Heart left ventricle (tissue), 16 donors: ENCODE data around the gene UVSSA. TPM values are rescaled to one million over a fixed set of nuclear protein-coding genes. Genes with fewer than 3 reads are reported as not detected.
"Not testable (repeated sequence)": the region's sequence is repeated elsewhere in the genome, so short reads cannot be mapped to it uniquely, and the experiment has no call there.

ENCODE experiments used
- ATAC-seq, 4 donors: fragments of 200-7000 bp; cut with Tn5 transposase; one replicate each; pipeline ENCODE4 v1.9.1; 2020 to 2022; ENCODE audit warnings: moderate library complexity in 4 of 4, mild to moderate bottlenecking in 3 of 4, moderate number of reproducible peaks in 1 of 4
- DNase-seq, 5 donors: peaks; one replicate each; pipeline ENCODE4 v3.0.0-alpha.2; 2020
- H3K27ac ChIP-seq, 12 donors: fragments of 200-600 bp; sonication (generic) in 4 of 12; one replicate each; pipeline versions ENCODE4 v1.5.0 to v1.8.0; 2016 to 2022; ENCODE audit warnings: mild to moderate bottlenecking in 2 of 12
- H3K27me3 ChIP-seq, 9 donors: fragments of 200-600 bp; sonication (generic) in 2 of 9; one replicate each; pipeline versions ENCODE4 v1.5.1 to v1.8.0; 2016 to 2022; ENCODE audit warnings: mild to moderate bottlenecking in 3 of 9
- H3K36me3 ChIP-seq, 9 donors: fragments of 200-600 bp; sonication (generic) in 2 of 9; one replicate each; pipeline versions ENCODE4 v1.5.0 to v1.8.0; 2018 to 2022; ENCODE audit warnings: mild to moderate bottlenecking in 2 of 9
- H3K4me1 ChIP-seq, 12 donors: fragments of 200-600 bp; sonication (generic) in 4 of 12; one replicate each; pipeline versions ENCODE4 v1.5.0 to v1.8.0; 2016 to 2022; ENCODE audit warnings: mild to moderate bottlenecking in 3 of 12
- H3K4me3 ChIP-seq, 12 donors: fragments of 200-600 bp; sonication (generic) in 4 of 12; one replicate each; pipeline versions ENCODE4 v1.5.0 to v1.8.0; 2017 to 2022; ENCODE audit warnings: mild to moderate bottlenecking in 9 of 12, moderate library complexity in 4 of 12
- H3K9me3 ChIP-seq, 12 donors: fragments of 200-600 bp; sonication (generic) in 4 of 12; one replicate each; pipeline versions ENCODE4 v1.5.0 to v1.8.0; 2016 to 2022; ENCODE audit warnings: mild to moderate bottlenecking in 1 of 12
- POLR2A ChIP-seq, 2 donors: fragments of 450-650 bp; IDR thresholded peaks; one replicate each; pipeline ENCODE4 v1.6.1; 2017; ENCODE audit warnings: antibody characterized with exemption in 2 of 2, mild to moderate bottlenecking in 2 of 2, moderate library complexity in 2 of 2
- WGBS, 4 donors: extraction: QIAGEN DNeasy Blood & Tissue Kit in 2 of 4; methylation state at CpG; one replicate each; pipeline versions ENCODE4 v1.1.5 to v1.1.7; 2013 to 2018; 5-methylcytosine and 5-hydroxymethylcytosine counted together
- intact Hi-C, 10 donors: fragments of 100-400 bp; cut with DNase I; formaldehyde crosslinking; loops; one replicate each; pipeline versions ENCODE4 v1.11.1 to v1.14.2; 2022
- polyA plus RNA-seq, 2 donors: library from polyadenylated mRNA; stranded (reverse); fragments of 200-250 nt; gene quantifications; one replicate each; pipeline ENCODE4 v1.2.3, GENCODE V29; 2013
- total RNA-seq, 9 donors: library from RNA; depleted of rRNA in 2 of 9; stranded (reverse); fragments of >200 nt in 2 of 9; fragmentation: NEBNext Ultra II Directional in 3 of 9; extraction: Animal tissue kit (Norgen Biotek cat#: 25700) in 3 of 9; gene quantifications; one replicate each; pipeline versions ENCODE4 v1.1.0 to v1.2.4, GENCODE V29; 2016 to 2023
- TF ChIP-seq, protein P1 (sequence below), 12 donors: fragments of 200-600 bp; sonication (generic) in 4 of 12; IDR thresholded peaks; one replicate each; pipeline versions ENCODE4 v1.5.0 to v1.8.0; 2018 to 2022; ENCODE audit warnings: antibody characterized with exemption in 12 of 12, mild to moderate bottlenecking in 5 of 12
- donor health status: ischemic (EF 13 %, LVEDD 7.1; RV severe dilation, severe dysfunction).
- donor health status: healthy with polysubstance abuse.
- donor health status: DM: no; HTN: yes; CAD: no.
- donor health status: DM: no; HTN: no; CAD: no.
- donor health status: ischemic (EF 25% LVEDD 6.9; RV normal size, moderate dysfunction).
- donor health status: ischemic (EF 25% LVEDD 5.7; RV mildly dilated, moderate dysfunction).
- donor health status: healthy.
- donor health status: DM: yes; HTN: yes; CAD: no.
- donor health status: ischemic (EF 35%, LVEDD 5.7; RV mildly dilated, moderate dysfunction).
- donor health status: nonischemic (EF 11% LVEDD 7.7; RV severe dilation, severe dysfunction).
- donor health status: DM: yes; HTN: yes; CAD: no.
- donor health status: PGD.
- donor health status: ischemic (EF 29% LVEDD 5.4; RV normal size, mild dysfunction).
- donor health status: nonischemic (EF 23%, LVEDD 6.1; RV moderate dilation, normal function).

UVSSA gene
- total and polyA plus RNA-seq, 11 donors: 4.7 to 14.2 (median 6.7) TPM

DNA sequence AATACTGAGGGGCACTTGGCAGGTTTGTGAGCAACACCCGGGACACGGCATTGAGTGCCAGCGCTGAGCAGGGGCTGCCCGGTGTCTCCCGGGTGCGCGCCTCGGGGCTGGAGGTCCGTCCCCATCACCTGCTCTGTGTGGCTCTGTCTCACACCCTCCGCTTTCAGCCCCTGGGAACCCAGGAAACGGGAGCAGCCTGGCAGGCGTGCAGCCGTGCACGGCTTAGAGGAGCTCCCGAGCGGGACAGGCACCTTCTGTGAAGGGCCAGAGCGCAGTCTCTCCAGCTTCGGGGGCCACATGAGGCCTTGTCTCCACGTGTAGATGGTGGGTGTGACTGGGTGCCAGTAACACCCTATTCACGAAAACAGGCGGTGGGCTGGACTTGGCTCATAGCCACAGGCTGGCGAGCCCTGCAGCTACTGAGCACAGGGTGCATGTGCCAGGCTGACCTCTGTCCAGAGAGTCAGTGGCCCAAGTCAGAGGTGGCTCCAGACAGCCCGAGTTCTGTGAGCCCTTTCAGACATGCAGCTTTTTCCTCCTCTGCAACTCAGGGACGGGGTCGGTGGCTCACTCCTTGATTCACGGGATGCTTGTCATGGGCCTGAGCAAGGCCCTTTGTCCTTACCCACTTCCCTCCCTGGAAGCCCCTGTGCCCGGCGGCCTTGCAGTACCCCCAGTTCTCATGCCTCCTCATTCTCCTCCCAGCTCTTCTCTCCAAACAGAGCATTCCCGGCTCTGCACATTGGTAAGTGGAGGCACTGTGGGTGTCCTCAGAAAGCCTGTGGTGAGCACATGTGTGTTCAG lies 23.5 kb downstream of the UVSSA start:
- no peaks in the 10 kb centered on the region for H3K4me1 ChIP-seq
- 93 to 96% (median 94%) methylated on average over 26 to 29 of the region's 29 CpGs for WGBS, 4 donors
- peaks cover 0 to 59% (median 19%) of the 10 kb centered on the region in 9 donors for H3K36me3 ChIP-seq

DNA sequence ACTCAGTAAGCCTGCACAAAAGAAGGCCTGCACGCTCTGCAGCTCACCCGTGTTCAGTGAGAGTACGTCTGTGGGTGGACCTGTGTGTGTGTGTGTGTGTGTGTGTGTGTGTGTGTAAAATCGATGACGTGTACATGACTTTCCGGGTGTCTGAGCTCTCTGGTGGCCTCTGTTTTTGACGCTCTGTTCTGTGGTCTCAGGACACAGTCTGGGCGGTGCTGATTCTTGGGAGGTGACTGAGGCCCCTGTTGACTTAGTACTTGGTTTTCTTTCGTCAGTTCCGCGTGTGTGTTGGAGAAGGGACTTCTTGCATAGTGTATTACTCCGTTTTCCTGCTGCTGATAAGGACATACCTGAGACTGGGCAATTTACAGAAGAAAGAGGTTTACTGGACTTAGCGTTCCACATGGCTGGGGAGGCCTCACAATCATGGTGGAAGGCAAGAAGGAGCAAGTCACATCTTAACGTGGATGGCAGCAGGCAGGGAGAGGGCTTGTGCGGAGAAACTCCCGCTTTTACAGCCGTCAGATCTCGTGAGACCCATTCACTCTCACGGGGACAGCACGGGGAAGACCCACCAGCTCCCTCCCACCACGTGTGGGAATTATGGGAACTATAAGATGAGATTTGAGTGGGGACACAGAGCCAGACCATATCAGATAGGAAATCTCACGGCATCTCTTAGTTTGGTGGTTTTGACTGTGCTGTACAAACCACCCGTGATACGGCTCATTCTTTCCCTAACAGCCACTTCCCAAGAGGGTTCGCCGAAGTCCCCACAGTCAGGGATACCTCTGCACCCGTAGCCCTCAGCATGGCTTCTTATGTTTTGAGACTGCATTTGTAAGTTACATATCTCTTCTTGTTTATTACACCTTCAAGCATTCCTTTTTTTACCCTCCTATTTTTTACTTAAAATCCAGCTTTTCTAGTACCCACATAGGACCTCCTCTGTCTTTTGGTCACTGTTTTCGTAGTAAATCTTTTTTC lies 24.5 kb downstream of the UVSSA start:
- Histone ChIP-seq H3K9me3 (no peaks in the 10 kb centered on the region), H3K4me1 (no peaks in the 10 kb centered on the region), H3K4me3 (no peak overlapping the region), H3K27ac (no peak overlapping the region), H3K27me3 (no peaks in the 10 kb centered on the region), H3K36me3 (peaks cover 0 to 59% (median 16%) of the 10 kb centered on the region in 9 donors)
- ATAC-seq (no peak), DNase-seq (peak in 2 of 5 donors; percentile 7 to 18)
- WGBS, 4 donors: 93 to 96% (median 95%) methylated on average over 27 to 28 of the region's 28 CpGs
- TF ChIP-seq POLR2A (IDR thresholded peaks at IDR 0.05): no peak
- TF ChIP-seq, protein P1, sequence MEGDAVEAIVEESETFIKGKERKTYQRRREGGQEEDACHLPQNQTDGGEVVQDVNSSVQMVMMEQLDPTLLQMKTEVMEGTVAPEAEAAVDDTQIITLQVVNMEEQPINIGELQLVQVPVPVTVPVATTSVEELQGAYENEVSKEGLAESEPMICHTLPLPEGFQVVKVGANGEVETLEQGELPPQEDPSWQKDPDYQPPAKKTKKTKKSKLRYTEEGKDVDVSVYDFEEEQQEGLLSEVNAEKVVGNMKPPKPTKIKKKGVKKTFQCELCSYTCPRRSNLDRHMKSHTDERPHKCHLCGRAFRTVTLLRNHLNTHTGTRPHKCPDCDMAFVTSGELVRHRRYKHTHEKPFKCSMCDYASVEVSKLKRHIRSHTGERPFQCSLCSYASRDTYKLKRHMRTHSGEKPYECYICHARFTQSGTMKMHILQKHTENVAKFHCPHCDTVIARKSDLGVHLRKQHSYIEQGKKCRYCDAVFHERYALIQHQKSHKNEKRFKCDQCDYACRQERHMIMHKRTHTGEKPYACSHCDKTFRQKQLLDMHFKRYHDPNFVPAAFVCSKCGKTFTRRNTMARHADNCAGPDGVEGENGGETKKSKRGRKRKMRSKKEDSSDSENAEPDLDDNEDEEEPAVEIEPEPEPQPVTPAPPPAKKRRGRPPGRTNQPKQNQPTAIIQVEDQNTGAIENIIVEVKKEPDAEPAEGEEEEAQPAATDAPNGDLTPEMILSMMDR (IDR thresholded peaks at IDR 0.05): no peak
- intact Hi-C loops: no loop called here

More for the DNA sequence above, 23.5 kb downstream of the UVSSA start:
- Histone ChIP-seq H3K27ac (no peak overlapping the region), H3K9me3 (no peaks in the 10 kb centered on the region), H3K27me3 (no peaks in the 10 kb centered on the region), H3K4me3 (no peak overlapping the region)
- no peak for TF ChIP-seq POLR2A (IDR thresholded peaks at IDR 0.05)
- TF ChIP-seq, protein P1 (IDR thresholded peaks at IDR 0.05): no peak
- ATAC-seq: no peak
- peak in 2 of 5 donors; percentile 15 to 52 for DNase-seq
- intact Hi-C loops: no loop called here

DNA sequence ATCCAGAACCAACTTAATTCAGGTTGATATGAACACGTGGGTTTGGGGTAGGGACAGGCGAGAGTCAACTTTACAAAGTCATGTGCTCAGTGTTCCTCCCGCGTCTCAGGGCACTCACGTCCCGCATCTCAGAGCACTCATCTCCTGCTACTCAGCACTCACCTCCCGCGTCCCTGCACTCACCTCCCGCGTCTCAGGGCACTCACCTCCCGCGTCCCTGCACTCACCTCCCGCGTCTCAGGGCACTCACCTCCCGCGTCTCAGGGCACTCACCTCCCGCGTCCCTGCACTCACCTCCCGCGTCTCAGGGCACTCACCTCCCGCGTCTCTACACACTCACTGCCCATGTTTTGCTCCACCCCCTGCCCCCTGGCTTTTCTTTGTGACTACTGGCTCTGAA lies 25.6 kb downstream of the UVSSA start:
- H3K36me3 ChIP-seq: peaks cover 0 to 53% (median 16%) of the 10 kb centered on the region in 9 donors
- H3K9me3 ChIP-seq, H3K4me3 ChIP-seq, intact Hi-C loops, DNase-seq, H3K27ac ChIP-seq, ATAC-seq, H3K27me3 ChIP-seq, H3K4me1 ChIP-seq: not testable (repeated sequence)
- 77 to 97% (median 83%) methylated on average over 14 to 22 of the region's 22 CpGs for WGBS, 4 donors

DNA sequence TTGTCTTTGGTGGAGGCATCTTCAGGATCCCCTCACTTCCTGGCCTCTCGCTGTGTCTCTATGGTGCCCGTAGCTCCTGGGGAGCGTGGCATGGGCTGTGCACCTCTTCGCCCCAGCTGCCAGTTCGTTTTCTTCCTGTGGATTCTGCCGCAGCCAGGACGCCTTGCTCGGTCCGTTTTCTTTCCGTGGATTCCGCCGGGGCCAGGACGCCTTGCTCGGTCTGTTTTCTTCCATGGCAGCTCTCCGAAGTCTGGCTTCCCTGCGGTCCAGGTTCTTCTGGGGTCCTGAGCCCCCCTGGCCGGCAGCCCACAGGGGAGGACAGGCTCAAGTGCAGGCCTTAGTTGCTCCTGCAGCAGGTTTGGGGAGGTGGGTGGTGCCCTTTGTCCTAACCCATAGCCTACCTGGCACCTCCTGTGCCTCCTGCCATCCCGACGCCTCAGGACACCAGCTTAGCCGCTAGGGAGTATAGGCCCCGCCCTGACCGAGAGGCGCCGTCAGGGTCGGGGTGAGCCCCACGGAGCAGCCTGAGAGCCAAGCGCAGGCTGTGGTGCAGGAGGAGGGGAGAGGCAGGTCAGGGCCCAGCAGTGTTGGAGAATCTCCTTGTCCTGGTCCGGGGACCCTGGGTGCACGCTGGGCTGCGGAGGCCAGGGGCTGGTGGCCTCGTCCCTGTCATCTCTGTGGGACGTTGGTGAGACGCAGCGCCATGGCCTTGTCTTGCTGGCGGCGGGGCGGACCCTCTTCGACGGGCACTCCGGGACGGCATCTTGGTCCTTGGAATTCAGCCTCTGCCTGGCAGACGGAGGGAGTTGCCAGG lies 27.1 kb downstream of the UVSSA start:
- 91 to 97% (median 95%) methylated on average over 32 to 42 of the region's 42 CpGs for WGBS, 4 donors
- Histone ChIP-seq H3K27me3 (no peaks in the 10 kb centered on the region), H3K4me3 (no peak overlapping the region), H3K9me3 (no peaks in the 10 kb centered on the region), H3K27ac (no peak overlapping the region), H3K36me3 (peaks cover 0 to 46% (median 16%) of the 10 kb centered on the region in 9 donors), H3K4me1 (no peaks in the 10 kb centered on the region)
- TF ChIP-seq, protein P1 (IDR thresholded peaks at IDR 0.05): no peak
- no peak for TF ChIP-seq POLR2A (IDR thresholded peaks at IDR 0.05)
- DNase-seq (peak in 3 of 5 donors; percentile 12 to 61 (median 24)), ATAC-seq (no peak)
- intact Hi-C loops: no loop called here
